ENCODE results near the gene OR4C13. TPM values are rescaled to one million over a fixed set of nuclear protein-coding genes. Genes with fewer than 3 reads are reported as not detected.
"Not testable (repeated sequence)": the region's sequence is repeated elsewhere in the genome, so short reads cannot be mapped to it uniquely, and the experiment has no call there.

Gene OR4C13
- not detected for total RNA-seq

GRCh38 chr11:49952091-49952490 is at the start of gene OR4C13:
Gene OR4C13, plus strand, starts transcription at chr11:49952391. Its CDS starts 32 bp downstream, at chr11:49952423.
- DNase-seq (ENCODE audit: low spot score) (no peak), ATAC-seq (no peak)

GRCh38 chr11:49911516-49911915 is 40.7 kb upstream of the OR4C13 start:
- not testable (repeated sequence) for ATAC-seq; DNase-seq (ENCODE audit: low spot score)

GRCh38 chr11:49948701-49949100 is 3.5 kb upstream of the OR4C13 start:
- DNase-seq (ENCODE audit: low spot score); ATAC-seq: not testable (repeated sequence)

GRCh38 chr11:49973439-49973838 is 21.2 kb downstream of the OR4C13 start:
- not testable (repeated sequence) for ATAC-seq; DNase-seq (ENCODE audit: low spot score)

- ATAC-seq; DNase-seq (ENCODE audit: low spot score): not testable (repeated sequence)
Observed at GRCh38 chr11:49982435-49982834, 30.2 kb downstream of the OR4C13 start, which contains the start of gene OR4C12. Gene OR4C12, minus strand, starts transcription at chr11:49982535. Its CDS starts 34 bp downstream, at chr11:49982501.

- DNase-seq (ENCODE audit: low spot score) = peak; percentile 51
- ATAC-seq = peak; percentile 70
Observed at GRCh38 chr11:49995565-49995964, 43.4 kb downstream of the OR4C13 start.

Other genes starting within 250 kb of the OR4C13 start
- gene OR4C12, start 30.1 kb downstream of the OR4C13 start, total RNA-seq = not detected
- not detected for gene OR4C45, start 80.5 kb downstream of the OR4C13 start, total RNA-seq